ENCODE results near the gene CDK5.

DNA sequence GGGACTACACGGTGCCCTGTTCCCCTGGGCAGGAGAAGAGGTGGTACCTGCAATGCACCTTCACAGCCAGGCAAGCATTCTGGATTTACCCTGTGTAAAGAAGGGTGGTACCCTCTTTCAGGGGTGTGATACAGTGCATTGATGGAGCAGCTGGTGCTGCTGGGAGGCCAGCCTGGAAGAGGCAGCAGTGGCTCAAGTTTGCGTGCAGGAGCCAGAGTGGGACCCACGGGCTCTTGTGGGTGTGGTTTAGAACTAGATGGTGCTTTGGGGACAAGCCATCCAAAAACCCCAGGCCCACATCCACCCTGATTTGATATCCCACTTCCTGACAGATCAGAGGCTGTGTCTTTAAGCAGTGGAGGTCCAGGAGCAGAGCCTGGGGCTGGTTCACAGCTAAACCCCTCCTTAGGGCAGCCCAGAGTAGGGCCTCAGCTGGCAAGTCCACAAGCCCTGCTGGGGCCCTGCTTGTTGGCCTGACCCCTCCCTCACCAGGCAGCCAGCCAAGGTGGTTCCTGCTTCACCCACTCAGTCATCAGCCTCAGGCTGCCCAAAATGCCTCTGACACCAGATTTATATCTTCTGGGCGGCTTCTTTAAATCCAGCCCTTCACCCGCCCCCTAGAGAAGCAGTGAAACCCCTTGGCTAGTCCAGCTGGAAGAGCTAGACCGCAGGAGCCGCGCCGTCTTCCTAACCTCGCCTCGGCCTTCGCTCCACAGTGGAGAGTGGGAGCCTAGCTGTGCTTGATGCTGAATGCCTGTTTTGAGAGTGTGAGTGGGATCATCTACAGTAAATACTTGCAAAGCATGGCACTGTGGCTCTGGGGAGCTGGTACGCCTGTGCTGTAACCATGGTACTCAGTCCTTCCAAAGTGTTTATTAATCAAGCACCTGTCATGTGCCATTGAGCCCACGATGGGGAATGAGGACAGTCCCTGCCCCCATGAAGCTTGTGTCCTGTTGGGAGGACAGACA, 10.8 kb downstream of the CDK5 start:
- TF ChIP-seq, protein P1, sequence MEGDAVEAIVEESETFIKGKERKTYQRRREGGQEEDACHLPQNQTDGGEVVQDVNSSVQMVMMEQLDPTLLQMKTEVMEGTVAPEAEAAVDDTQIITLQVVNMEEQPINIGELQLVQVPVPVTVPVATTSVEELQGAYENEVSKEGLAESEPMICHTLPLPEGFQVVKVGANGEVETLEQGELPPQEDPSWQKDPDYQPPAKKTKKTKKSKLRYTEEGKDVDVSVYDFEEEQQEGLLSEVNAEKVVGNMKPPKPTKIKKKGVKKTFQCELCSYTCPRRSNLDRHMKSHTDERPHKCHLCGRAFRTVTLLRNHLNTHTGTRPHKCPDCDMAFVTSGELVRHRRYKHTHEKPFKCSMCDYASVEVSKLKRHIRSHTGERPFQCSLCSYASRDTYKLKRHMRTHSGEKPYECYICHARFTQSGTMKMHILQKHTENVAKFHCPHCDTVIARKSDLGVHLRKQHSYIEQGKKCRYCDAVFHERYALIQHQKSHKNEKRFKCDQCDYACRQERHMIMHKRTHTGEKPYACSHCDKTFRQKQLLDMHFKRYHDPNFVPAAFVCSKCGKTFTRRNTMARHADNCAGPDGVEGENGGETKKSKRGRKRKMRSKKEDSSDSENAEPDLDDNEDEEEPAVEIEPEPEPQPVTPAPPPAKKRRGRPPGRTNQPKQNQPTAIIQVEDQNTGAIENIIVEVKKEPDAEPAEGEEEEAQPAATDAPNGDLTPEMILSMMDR (IDR thresholded peaks at IDR 0.05) = no peak
- TF ChIP-seq POLR2A (IDR thresholded peaks at IDR 0.05) = no peak

Data from adrenal gland (tissue), 5 donors.